Neural cell (in vitro differentiated cells): Measurements from ENCODE around the gene CNOT6.

Experiments
- CTCF ChIP-seq: fragments of 450-650 bp; IDR thresholded peaks from 2 replicates; pipeline ENCODE4 v1.5.1; 2014; ENCODE audit warnings: antibody characterized with exemption, mild to moderate bottlenecking, moderate library complexity; ENCODE audit not compliant: poor library complexity, severe bottlenecking
- EP300 ChIP-seq: fragments of 450-650 bp; conservative IDR thresholded peaks from 2 replicates; pipeline ENCODE4 v1.6.1; 2014; ENCODE audit warnings: antibody characterized with exemption, mild to moderate bottlenecking, moderate library complexity; ENCODE audit not compliant: poor library complexity, severe bottlenecking
- POLR2AphosphoS5 ChIP-seq: IDR thresholded peaks from 2 replicates; pipeline ENCODE4 v1.6.1; 2012
- REST ChIP-seq: IDR thresholded peaks from 2 replicates; pipeline ENCODE4 v1.6.1; 2012; ENCODE audit warnings: borderline replicate concordance
- TAF1 ChIP-seq: IDR thresholded peaks from 2 replicates; pipeline ENCODE4 v1.6.1; 2012; ENCODE audit warnings: low read depth

GRCh38 chr5:180469866-180470265 is 24.3 kb upstream of the CNOT6 start:
- no peak for TF ChIP-seq REST
- TF ChIP-seq EP300: no peak
- TF ChIP-seq CTCF: no peak
- TF ChIP-seq POLR2AphosphoS5: no peak
- TF ChIP-seq TAF1: no peak
